Thoracic aorta (tissue), 2 donors: Measurements from ENCODE around the gene GPM6B. TPM values are rescaled to one million over a fixed set of nuclear protein-coding genes. Genes with fewer than 3 reads are reported as not detected.

Source experiments
- ATAC-seq: fragments of 150-250 bp; one replicate; pipeline ENCODE4 v1.8.0; 2017; ENCODE audit warnings: low read depth; ENCODE audit not compliant: insufficient number of reproducible peaks, low FRiP score
- DNase-seq: peaks from one replicate; pipeline ENCODE4 v3.0.0-alpha.2; 2020; ENCODE audit warnings: low spot score
- H3K27ac ChIP-seq, 2 donors: fragments of 200-600 bp; sonication (generic); 1 replicate in 1 of 2; 2 replicates in 1 of 2; pipeline ENCODE4 v1.5.1; 2016; ENCODE audit warnings: mild to moderate bottlenecking in 2 of 2, moderate library complexity in 2 of 2
- H3K27me3 ChIP-seq: fragments of 200-600 bp; sonication (generic); replicated peaks from 2 replicates; pipeline ENCODE4 v1.6.0; 2016; ENCODE audit warnings: mild to moderate bottlenecking; ENCODE audit not compliant: insufficient read depth
- H3K36me3 ChIP-seq: fragments of 200-600 bp; sonication (generic); one replicate; pipeline ENCODE4 v1.5.1; 2016
- H3K4me1 ChIP-seq, 2 donors: fragments of 200-600 bp; sonication (generic); 1 replicate in 1 of 2; 2 replicates in 1 of 2; pipeline versions ENCODE4 v1.5.1 to v1.6.0; 2016; ENCODE audit warnings: low read depth in 2 of 2, mild to moderate bottlenecking in 1 of 2; ENCODE audit not compliant: control insufficient read depth in 1 of 2
- H3K4me3 ChIP-seq: fragments of 200-600 bp; sonication (generic); 2 replicates; pipeline ENCODE4 v1.5.1; 2016; ENCODE audit warnings: mild to moderate bottlenecking
- H3K9me3 ChIP-seq: fragments of 200-600 bp; sonication (generic); 2 replicates; pipeline ENCODE4 v1.5.1; 2016
- CTCF ChIP-seq: fragments of 200-600 bp; sonication (generic); IDR thresholded peaks from one replicate; pipeline ENCODE4 v1.5.1; 2019; ENCODE audit warnings: antibody characterized with exemption
- total RNA-seq, 2 donors: library from RNA; depleted of rRNA; stranded (reverse); fragments of >200 nt; gene quantifications; one replicate each; pipeline versions ENCODE4 v1.1.0 to v1.2.3, GENCODE V29; 2016

GPM6B gene
- total RNA-seq, 2 donors from 2014 or later = 23.7 to 33.7 TPM

- no peak for DNase-seq
- no peaks in the 10 kb centered on the region for H3K36me3 ChIP-seq
- no peaks in the 10 kb centered on the region for H3K4me1 ChIP-seq
- no peak overlapping the region for H3K27ac ChIP-seq
- H3K27me3 ChIP-seq = no peaks in the 10 kb centered on the region
- H3K4me3 ChIP-seq = no peak overlapping the region
- no peak for TF ChIP-seq CTCF
- ATAC-seq = no peak
- H3K9me3 ChIP-seq = no peaks in the 10 kb centered on the region
Observed at GRCh38 chrX:13775837-13776236, 41.1 kb downstream of the GPM6B start.

- ATAC-seq (no peak), DNase-seq (no peak)
- Histone ChIP-seq H3K4me3 (no peak overlapping the region), H3K27ac (no peak overlapping the region), H3K36me3 (no peaks in the 10 kb centered on the region), H3K9me3 (no peaks in the 10 kb centered on the region), H3K4me1 (no peaks in the 10 kb centered on the region), H3K27me3 (no peaks in the 10 kb centered on the region)
- TF ChIP-seq CTCF = no peak
Observed at GRCh38 chrX:13774696-13775095, 42.2 kb downstream of the GPM6B start.

GRCh38 chrX:13770013-13770535, 46.8 kb downstream of the GPM6B start:
- no peak for DNase-seq
- Histone ChIP-seq H3K36me3 (peaks cover 2% of the 10 kb centered on the region), H3K27me3 (no peaks in the 10 kb centered on the region)

GRCh38 chrX:13768939-13769338, 48.0 kb downstream of the GPM6B start:
- H3K4me1 ChIP-seq = peaks cover 4 to 12% of the 10 kb centered on the region in 2 donors
- H3K9me3 ChIP-seq = no peaks in the 10 kb centered on the region
- no peak overlapping the region for H3K27ac ChIP-seq
- DNase-seq (no peak), ATAC-seq (no peak)
- H3K4me3 ChIP-seq = no peak overlapping the region
- no peak for TF ChIP-seq CTCF
- no peaks in the 10 kb centered on the region for H3K27me3 ChIP-seq
- peaks cover 2% of the 10 kb centered on the region for H3K36me3 ChIP-seq

More at GRCh38 chrX:13770013-13770535, 46.8 kb downstream of the GPM6B start:
- H3K27ac ChIP-seq = no peak overlapping the region
- H3K4me3 ChIP-seq = no peak overlapping the region
- ATAC-seq = no peak
- no peaks in the 10 kb centered on the region for H3K9me3 ChIP-seq
- H3K4me1 ChIP-seq = peaks cover 0 to 2% of the 10 kb centered on the region in 2 donors
- no peak for TF ChIP-seq CTCF

- ATAC-seq (no peak), DNase-seq (no peak)
- Histone ChIP-seq H3K27me3 (no peaks in the 10 kb centered on the region), H3K9me3 (no peaks in the 10 kb centered on the region), H3K4me3 (no peak overlapping the region), H3K36me3 (peaks cover 2% of the 10 kb centered on the region), H3K4me1 (peaks cover 4 to 28% of the 10 kb centered on the region in 2 donors), H3K27ac (no peak overlapping the region)
- TF ChIP-seq CTCF = no peak
Observed at GRCh38 chrX:13764765-13765164, 52.1 kb downstream of the GPM6B start.
